Lower lobe of right lung (tissue), 2 donors: ENCODE measurements around the gene COL26A1. TPM values are rescaled to one million over a fixed set of nuclear protein-coding genes. Genes with fewer than 3 reads are reported as not detected.
A peak's percentile ranks its signal among the peaks of the same experiment; 100 is the strongest.
"Not testable (repeated sequence)": the region's sequence is repeated elsewhere in the genome, so short reads cannot be mapped to it uniquely, and the experiment has no call there.

Source experiments
- ATAC-seq, 2 donors: fragments of 200-7000 bp; cut with Tn5 transposase; one replicate each; pipeline ENCODE4 v1.9.1; 2020 to 2022; ENCODE audit warnings: mild to moderate bottlenecking in 2 of 2, moderate library complexity in 2 of 2
- DNase-seq: peaks from one replicate; pipeline ENCODE4 v3.0.0-alpha.2; 2020
- H3K27ac ChIP-seq: fragments of 200-600 bp; one replicate; pipeline ENCODE4 v1.8.0; 2022
- H3K27me3 ChIP-seq: fragments of 200-600 bp; one replicate; pipeline ENCODE4 v1.8.0; 2022; ENCODE audit warnings: low read depth
- H3K36me3 ChIP-seq: fragments of 200-600 bp; one replicate; pipeline ENCODE4 v1.8.0; 2022; ENCODE audit warnings: mild to moderate bottlenecking
- H3K4me1 ChIP-seq: fragments of 200-600 bp; one replicate; pipeline ENCODE4 v1.8.0; 2022
- H3K4me3 ChIP-seq: fragments of 200-600 bp; one replicate; pipeline ENCODE4 v1.8.0; 2022; ENCODE audit warnings: mild to moderate bottlenecking
- H3K9me3 ChIP-seq: fragments of 200-600 bp; one replicate; pipeline ENCODE4 v1.8.0; 2022
- CTCF ChIP-seq: fragments of 200-600 bp; IDR thresholded peaks from one replicate; pipeline ENCODE4 v1.8.0; 2022; ENCODE audit warnings: antibody characterized with exemption, mild to moderate bottlenecking
- intact Hi-C: fragments of 100-400 bp; cut with DNase I; formaldehyde crosslinking; loops from one replicate; pipeline ENCODE4 v1.11.0; 2022
- total RNA-seq: library from RNA; stranded (reverse); fragmentation: NEBNext Ultra II Directional; extraction: Animal tissue kit (Norgen Biotek cat#: 25700); gene quantifications from one replicate; pipeline ENCODE4 v1.2.1, GENCODE V29; 2021
- donor health status: DM: no; HTN: yes; CAD: no; lungs with severe emphysema.

The COL26A1 gene
- total RNA-seq, 1 donor from 2014 or later, result 0.24 TPM

GRCh38 chr7:101502466-101503098, 139.9 kb downstream of the COL26A1 start:
- TF ChIP-seq CTCF, result no peak
- no peak overlapping the region for H3K27ac ChIP-seq
- H3K9me3 ChIP-seq, result no peaks in the 10 kb centered on the region
- H3K4me3 ChIP-seq, result no peak overlapping the region
- DNase-seq (no peak), ATAC-seq (no peak)
- H3K27me3 ChIP-seq, result no peaks in the 10 kb centered on the region
- intact Hi-C loops, result no loop called here
- H3K36me3 ChIP-seq, result no peaks in the 10 kb centered on the region
- H3K4me1 ChIP-seq, result no peaks in the 10 kb centered on the region

GRCh38 chr7:101505510-101505909, 142.8 kb downstream of the COL26A1 start:
- H3K4me1 ChIP-seq, H3K36me3 ChIP-seq, H3K4me3 ChIP-seq, ATAC-seq, H3K9me3 ChIP-seq, DNase-seq, H3K27ac ChIP-seq, H3K27me3 ChIP-seq, intact Hi-C loops: not testable (repeated sequence)

- H3K4me1 ChIP-seq, result no peaks in the 10 kb centered on the region
- H3K36me3 ChIP-seq, result no peaks in the 10 kb centered on the region
- H3K27me3 ChIP-seq, result peaks cover 4% of the 10 kb centered on the region
- DNase-seq (no peak), ATAC-seq (no peak)
- no peak overlapping the region for H3K27ac ChIP-seq
- TF ChIP-seq CTCF, result no peak
- H3K4me3 ChIP-seq, result no peak overlapping the region
- H3K9me3 ChIP-seq, result no peaks in the 10 kb centered on the region
- intact Hi-C loops, result no loop called here
These were observed 143.9 kb downstream of the COL26A1 start for GRCh38 chr7:101506531-101506930.

GRCh38 chr7:101507327-101507726, 144.7 kb downstream of the COL26A1 start:
- Histone ChIP-seq H3K27me3 (peaks cover 10% of the 10 kb centered on the region), H3K9me3 (no peaks in the 10 kb centered on the region), H3K4me1 (no peaks in the 10 kb centered on the region), H3K27ac (no peak overlapping the region), H3K4me3 (no peak overlapping the region), H3K36me3 (no peaks in the 10 kb centered on the region)
- no peak for TF ChIP-seq CTCF
- DNase-seq (no peak), ATAC-seq (no peak)
- intact Hi-C loops, result no loop called here

GRCh38 chr7:101507791-101508252, 145.1 kb downstream of the COL26A1 start:
- DNase-seq (no peak), ATAC-seq (no peak)
- intact Hi-C loops, result no loop called here
- TF ChIP-seq CTCF, result peak; percentile 25
- no peak overlapping the region for H3K27ac ChIP-seq
- no peaks in the 10 kb centered on the region for H3K9me3 ChIP-seq
- H3K36me3 ChIP-seq, result no peaks in the 10 kb centered on the region
- H3K4me1 ChIP-seq, result no peaks in the 10 kb centered on the region
- H3K27me3 ChIP-seq, result peaks cover 10% of the 10 kb centered on the region
- no peak overlapping the region for H3K4me3 ChIP-seq

GRCh38 chr7:101510297-101510696, 147.6 kb downstream of the COL26A1 start:
- Histone ChIP-seq H3K4me3 (no peak overlapping the region), H3K9me3 (no peaks in the 10 kb centered on the region), H3K36me3 (no peaks in the 10 kb centered on the region), H3K27ac (no peak overlapping the region), H3K27me3 (peaks cover 17% of the 10 kb centered on the region), H3K4me1 (no peaks in the 10 kb centered on the region)
- no peak for TF ChIP-seq CTCF
- ATAC-seq (no peak), DNase-seq (no peak)
- intact Hi-C loops, result no loop called here
